ENCODE data around the gene TGM4.

The TGM4 gene

GRCh38 chr3:44880284-44880683 is 5.9 kb downstream of the TGM4 start:
- DNase-seq (ENCODE audit: low read depth in 2 of 2, low spot score in 1 of 2): no peak

- no peak for DNase-seq (ENCODE audit: low read depth in 2 of 2, low spot score in 1 of 2)
These were observed 9.0 kb downstream of the TGM4 start for GRCh38 chr3:44883213-44883955.

- no peak for DNase-seq (ENCODE audit: low read depth in 2 of 2, low spot score in 1 of 2)
These were observed 9.6 kb downstream of the TGM4 start for GRCh38 chr3:44883999-44884431.

- no peak for DNase-seq (ENCODE audit: low read depth in 2 of 2, low spot score in 1 of 2)
These were observed 11.2 kb downstream of the TGM4 start for GRCh38 chr3:44885618-44886017.

- no peak for DNase-seq (ENCODE audit: low read depth in 2 of 2, low spot score in 1 of 2)
These were observed 12.2 kb downstream of the TGM4 start for GRCh38 chr3:44886561-44886960.

- DNase-seq (ENCODE audit: low read depth in 2 of 2, low spot score in 1 of 2): no peak
These were observed 12.7 kb downstream of the TGM4 start for GRCh38 chr3:44887101-44887500.

GRCh38 chr3:44890258-44890657 is 15.8 kb downstream of the TGM4 start:
- DNase-seq (ENCODE audit: low read depth in 2 of 2, low spot score in 1 of 2): no peak

GRCh38 chr3:44890852-44891251 is 16.4 kb downstream of the TGM4 start:
- DNase-seq (ENCODE audit: low read depth in 2 of 2, low spot score in 1 of 2): no peak

- DNase-seq (ENCODE audit: low read depth in 2 of 2, low spot score in 1 of 2): no peak
These were observed 18.3 kb downstream of the TGM4 start for GRCh38 chr3:44892689-44893088.

- DNase-seq (ENCODE audit: low read depth in 2 of 2, low spot score in 1 of 2): no peak
These were observed 18.7 kb downstream of the TGM4 start for GRCh38 chr3:44893097-44893496.

GRCh38 chr3:44894485-44894884 is 20.1 kb downstream of the TGM4 start:
- no peak for DNase-seq (ENCODE audit: low read depth in 2 of 2, low spot score in 1 of 2)

- no peak for DNase-seq (ENCODE audit: low read depth in 2 of 2, low spot score in 1 of 2)
These were observed 22.0 kb downstream of the TGM4 start for GRCh38 chr3:44896440-44896839.

GRCh38 chr3:44899683-44900367 is 25.4 kb downstream of the TGM4 start:
- DNase-seq (ENCODE audit: low read depth in 2 of 2, low spot score in 1 of 2): no peak

- no peak for DNase-seq (ENCODE audit: low read depth in 2 of 2, low spot score in 1 of 2)
These were observed 28.2 kb downstream of the TGM4 start for GRCh38 chr3:44902628-44903027.

GRCh38 chr3:44903314-44903713 is 28.9 kb downstream of the TGM4 start:
- no peak for DNase-seq (ENCODE audit: low read depth in 2 of 2, low spot score in 1 of 2)

- no peak for DNase-seq (ENCODE audit: low read depth in 2 of 2, low spot score in 1 of 2)
These were observed 29.3 kb downstream of the TGM4 start for GRCh38 chr3:44903751-44904150.

- DNase-seq (ENCODE audit: low read depth in 2 of 2, low spot score in 1 of 2): no peak
These were observed 31.2 kb downstream of the TGM4 start for GRCh38 chr3:44905446-44906157.

GRCh38 chr3:44906997-44907396 is 32.6 kb downstream of the TGM4 start:
- DNase-seq (ENCODE audit: low read depth in 2 of 2, low spot score in 1 of 2): no peak

- no peak for DNase-seq (ENCODE audit: low read depth in 2 of 2, low spot score in 1 of 2)
These were observed 33.2 kb downstream of the TGM4 start for GRCh38 chr3:44907612-44908011.

GRCh38 chr3:44909063-44909462 is 34.7 kb downstream of the TGM4 start:
- DNase-seq (ENCODE audit: low read depth in 2 of 2, low spot score in 1 of 2): no peak

GRCh38 chr3:44910693-44911092 is 36.3 kb downstream of the TGM4 start:
- no peak for DNase-seq (ENCODE audit: low read depth in 2 of 2, low spot score in 1 of 2)

GRCh38 chr3:44913868-44914468 is 39.6 kb downstream of the TGM4 start:
- DNase-seq (ENCODE audit: low read depth in 2 of 2, low spot score in 1 of 2): peak; percentile 21 to 40
